NT2/D1 (cell line): ENCODE measurements around the gene TPM1.
"Not testable (repeated sequence)": the region's sequence is repeated elsewhere in the genome, so short reads cannot be mapped to it uniquely, and the experiment has no call there.

Experiments
- DNase-seq: peaks from one replicate; pipeline ENCODE4 v3.0.0-alpha.2; 2011; ENCODE audit warnings: low read depth, low spot score
- H3K27me3 ChIP-seq: 2 replicates; pipeline ENCODE4 v1.6.0; 2011; ENCODE audit warnings: mild to moderate bottlenecking; ENCODE audit not compliant: insufficient read length, insufficient read depth
- H3K36me3 ChIP-seq: 2 replicates; pipeline ENCODE4 v1.6.1; 2011; ENCODE audit warnings: mild to moderate bottlenecking, low read length, mixed read lengths; ENCODE audit not compliant: insufficient read depth, insufficient read length
- H3K4me1 ChIP-seq: 2 replicates; pipeline ENCODE4 v1.5.1; 2011; ENCODE audit not compliant: insufficient read depth, insufficient read length
- H3K4me3 ChIP-seq: 2 replicates; pipeline ENCODE4 v1.5.1; 2011; ENCODE audit warnings: low read depth; ENCODE audit not compliant: insufficient read length
- H3K9ac ChIP-seq: 2 replicates; pipeline ENCODE4 v1.6.0; 2011; ENCODE audit warnings: low read depth; ENCODE audit not compliant: insufficient read length
- H3K9me3 ChIP-seq: 2 replicates; pipeline ENCODE4 v1.5.1; 2011; ENCODE audit warnings: mild to moderate bottlenecking, low read length; ENCODE audit not compliant: insufficient read depth
- SUZ12 ChIP-seq: IDR thresholded peaks from 2 replicates; pipeline ENCODE4 v1.6.1; 2011; ENCODE audit not compliant: insufficient read length, insufficient read depth; ENCODE audit errors: extremely low read depth
- YY1 ChIP-seq: IDR thresholded peaks from 2 replicates; pipeline ENCODE4 v1.6.1; 2011; ENCODE audit not compliant: insufficient read length, insufficient read depth
- ZNF274 ChIP-seq: IDR thresholded peaks from 2 replicates; pipeline ENCODE4 v1.6.1; 2011; ENCODE audit warnings: mild to moderate bottlenecking, low read depth, low read length

Gene TPM1

DNA sequence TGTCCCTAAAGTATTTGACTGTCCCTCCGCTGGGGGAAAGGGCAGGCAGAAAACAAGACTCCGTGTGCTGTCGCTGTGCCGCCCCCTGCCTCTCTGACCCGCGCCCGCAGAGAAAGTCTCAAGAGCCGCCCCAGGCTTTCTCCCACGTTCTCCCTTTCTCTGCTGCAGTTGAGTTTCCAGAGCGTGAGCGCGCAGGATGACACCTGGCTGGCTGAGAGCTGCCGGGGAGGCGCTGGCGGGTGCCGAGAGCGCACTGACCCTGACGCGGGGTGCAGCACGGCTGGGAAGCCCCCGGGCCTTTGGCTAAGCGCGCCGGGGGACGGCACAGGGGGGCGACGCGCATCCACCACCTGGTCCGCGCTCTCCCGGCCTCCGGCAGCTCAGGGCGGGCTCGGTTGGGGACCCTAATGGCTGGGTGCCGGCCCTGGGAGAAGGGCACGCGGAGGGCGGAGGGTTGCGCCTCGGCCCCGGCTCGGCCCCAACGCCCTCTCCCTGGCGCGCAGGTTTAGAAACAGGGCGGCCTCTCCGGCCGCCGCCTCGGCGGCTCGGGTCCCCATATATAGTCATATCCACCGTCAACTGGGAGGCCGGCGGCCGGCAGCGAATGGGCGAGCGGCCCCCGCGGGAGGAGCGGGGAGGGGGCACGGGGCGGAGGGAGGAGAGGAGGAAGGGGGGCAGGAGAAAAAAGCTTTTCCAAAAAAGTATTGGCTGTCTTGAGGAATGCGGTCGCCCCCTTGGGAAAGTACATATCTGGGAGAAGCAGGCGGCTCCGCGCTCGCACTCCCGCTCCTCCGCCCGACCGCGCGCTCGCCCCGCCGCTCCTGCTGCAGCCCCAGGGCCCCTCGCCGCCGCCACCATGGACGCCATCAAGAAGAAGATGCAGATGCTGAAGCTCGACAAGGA, at the start of gene TPM1:
Gene TPM1, plus strand, starts transcription at position 774 of the 903 bp plus-strand sequence. Its CDS starts 83 bp downstream, at position 857.
- Histone ChIP-seq H3K27me3 (peaks cover 4% of the 10 kb centered on the region), H3K4me3 (peak within 1 kb of the TSS; percentile 96)

DNA sequence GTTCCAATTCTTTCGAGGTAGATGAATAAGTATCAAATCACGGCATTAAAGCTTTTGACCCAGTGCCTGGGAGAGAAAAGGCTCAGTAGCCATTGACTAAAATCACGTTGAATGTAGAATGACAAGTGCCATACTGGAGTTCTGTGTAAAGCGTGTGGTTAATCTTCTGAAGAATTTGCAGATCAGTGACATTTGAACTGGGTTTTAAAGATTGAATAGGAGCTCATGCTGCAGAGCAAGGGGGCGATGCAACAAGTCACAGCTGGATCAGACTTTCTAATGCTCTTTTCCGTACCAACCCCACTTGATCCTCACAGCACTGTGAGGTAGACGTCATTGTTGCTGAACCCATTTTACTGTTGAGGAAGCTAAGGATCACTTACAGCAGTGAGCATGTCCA, 49.5 kb upstream of the TPM1 start:
- Histone ChIP-seq H3K4me1 (peaks cover 2% of the 10 kb centered on the region), H3K36me3 (no peaks in the 10 kb centered on the region), H3K4me3 (no peak overlapping the region), H3K9me3 (no peaks in the 10 kb centered on the region), H3K9ac (no peak overlapping the region), H3K27me3 (no peaks in the 10 kb centered on the region)
- TF ChIP-seq YY1 (no peak), SUZ12 (no peak), ZNF274 (no peak)
- DNase-seq: no peak

More for the DNA sequence above, at the start of gene TPM1:
- Histone ChIP-seq H3K9ac (peak within 1 kb of the TSS; percentile 97), H3K36me3 (peaks cover 43% of the 10 kb centered on the region), H3K4me1 (peaks cover 7% of the 10 kb centered on the region), H3K9me3 (0 out of 2 replicates have a peak, but pooled peaks cover 7% of the 10 kb centered on the region)
- peak; percentile 91 for DNase-seq
- TF ChIP-seq ZNF274 (no peak), YY1 (no peak), SUZ12 (no peak)

DNA sequence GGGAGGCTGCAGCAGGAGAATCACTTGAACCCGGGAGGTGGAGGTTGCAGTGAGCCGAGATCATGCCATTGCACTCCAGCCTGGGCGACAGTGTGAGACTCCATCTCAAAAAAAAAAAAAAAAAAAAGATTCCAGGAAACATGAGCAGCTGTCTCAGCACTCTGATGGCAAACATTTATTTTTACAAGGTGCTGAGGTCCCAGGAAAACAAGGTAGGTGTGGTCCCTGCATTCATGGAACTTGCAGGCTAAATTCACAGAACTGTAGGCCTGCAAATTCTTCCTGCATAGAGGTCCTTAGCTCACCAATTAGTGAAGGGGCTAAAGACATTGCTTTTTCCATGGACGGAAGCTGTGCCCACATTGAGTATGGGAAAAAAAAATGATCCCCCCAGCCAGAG, 48.9 kb upstream of the TPM1 start:
- H3K4me3 ChIP-seq: not testable (repeated sequence)

DNA sequence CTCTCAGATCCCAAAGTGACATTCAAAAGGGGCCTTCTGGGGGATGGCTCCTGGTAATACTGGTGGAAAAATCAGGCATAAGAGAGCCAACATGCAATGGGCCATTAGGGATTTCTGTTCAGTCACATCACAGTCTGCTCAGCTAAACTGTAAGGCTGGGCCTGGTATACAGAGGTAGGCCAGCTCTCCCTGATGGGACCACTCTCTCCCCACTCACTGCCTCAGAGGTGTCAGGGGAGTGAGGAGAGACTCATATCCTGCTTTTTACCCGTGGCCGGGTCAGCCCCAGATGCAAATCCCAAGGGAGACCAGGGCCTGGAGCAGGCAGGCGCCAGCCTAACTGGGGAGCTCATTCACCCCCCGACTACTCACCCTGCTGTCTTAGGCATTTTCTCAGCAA, 48.1 kb upstream of the TPM1 start:
- H3K9me3 ChIP-seq: no peaks in the 10 kb centered on the region
- H3K4me1 ChIP-seq: peaks cover 2% of the 10 kb centered on the region
- TF ChIP-seq YY1: no peak
- no peak for TF ChIP-seq ZNF274
- no peak for DNase-seq
- H3K27me3 ChIP-seq: no peaks in the 10 kb centered on the region
- H3K4me3 ChIP-seq: no peak overlapping the region
- no peaks in the 10 kb centered on the region for H3K36me3 ChIP-seq
- no peak overlapping the region for H3K9ac ChIP-seq

More for the DNA sequence above, 48.9 kb upstream of the TPM1 start:
- not testable (repeated sequence) for DNase-seq, H3K4me1 ChIP-seq, H3K36me3 ChIP-seq, H3K9me3 ChIP-seq, H3K9ac ChIP-seq, H3K27me3 ChIP-seq

DNA sequence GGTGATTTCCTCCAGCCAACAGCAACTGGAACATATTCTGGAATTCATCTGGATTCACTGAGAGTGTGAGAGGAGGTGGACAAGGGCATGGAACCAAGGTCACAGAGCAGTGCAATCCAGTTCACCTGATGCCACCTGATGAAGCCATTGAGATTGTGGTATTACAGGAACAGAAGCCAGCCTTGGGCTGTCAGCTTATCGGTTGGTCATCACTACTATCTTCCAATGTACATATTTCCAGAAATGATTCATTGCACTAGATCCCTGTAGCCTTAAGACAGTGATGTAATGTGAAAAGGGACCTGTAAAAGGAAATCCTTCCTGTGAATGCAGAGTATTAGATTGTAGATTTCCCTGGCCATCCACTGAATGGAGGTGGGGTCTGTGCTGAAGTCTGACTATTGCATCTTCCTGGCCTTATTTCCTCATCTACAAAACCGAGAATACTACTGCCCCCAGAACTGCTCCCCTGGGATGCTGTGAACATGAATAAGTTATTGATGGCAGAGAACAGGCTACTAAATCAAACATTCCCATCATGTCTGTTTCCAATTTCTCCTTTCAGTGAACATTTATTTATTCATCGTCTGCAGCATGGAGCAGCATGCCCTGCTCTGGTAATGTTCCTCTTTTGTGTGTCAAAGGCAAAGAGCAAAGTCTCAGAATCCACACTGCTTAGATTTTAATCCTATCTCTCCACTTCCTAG, 47.4 kb upstream of the TPM1 start:
- no peaks in the 10 kb centered on the region for H3K9me3 ChIP-seq
- no peak overlapping the region for H3K4me3 ChIP-seq
- peaks cover 2% of the 10 kb centered on the region for H3K4me1 ChIP-seq
- H3K36me3 ChIP-seq: no peaks in the 10 kb centered on the region
- DNase-seq: no peak
- H3K9ac ChIP-seq: no peak overlapping the region
- H3K27me3 ChIP-seq: no peaks in the 10 kb centered on the region
- no peak for TF ChIP-seq ZNF274

DNA sequence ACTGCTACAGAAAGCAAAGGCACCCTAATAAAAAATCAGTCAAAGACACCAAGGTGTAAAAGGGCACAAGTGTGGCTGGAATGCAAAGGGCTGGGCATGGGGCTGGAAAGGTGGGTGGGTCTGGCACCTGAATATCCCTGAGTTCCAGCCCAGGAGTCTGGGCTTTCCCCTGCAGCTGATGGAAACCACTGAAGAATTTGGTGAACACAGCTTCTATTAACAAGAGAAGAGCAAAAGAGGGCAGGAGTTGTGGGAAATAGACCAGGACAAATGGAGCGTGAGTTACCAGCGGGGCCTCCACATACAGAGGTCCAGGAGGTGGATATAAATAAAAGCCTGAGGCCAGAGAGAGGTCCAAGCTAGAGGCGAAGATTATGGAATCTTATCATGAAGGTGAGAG, 45.1 kb upstream of the TPM1 start:
- Histone ChIP-seq H3K36me3 (no peaks in the 10 kb centered on the region), H3K9me3 (no peaks in the 10 kb centered on the region), H3K27me3 (no peaks in the 10 kb centered on the region), H3K4me1 (peaks cover 2% of the 10 kb centered on the region), H3K4me3 (no peak overlapping the region), H3K9ac (no peak overlapping the region)
- TF ChIP-seq ZNF274: no peak
- TF ChIP-seq SUZ12: no peak
- TF ChIP-seq YY1: no peak
- DNase-seq: no peak

DNA sequence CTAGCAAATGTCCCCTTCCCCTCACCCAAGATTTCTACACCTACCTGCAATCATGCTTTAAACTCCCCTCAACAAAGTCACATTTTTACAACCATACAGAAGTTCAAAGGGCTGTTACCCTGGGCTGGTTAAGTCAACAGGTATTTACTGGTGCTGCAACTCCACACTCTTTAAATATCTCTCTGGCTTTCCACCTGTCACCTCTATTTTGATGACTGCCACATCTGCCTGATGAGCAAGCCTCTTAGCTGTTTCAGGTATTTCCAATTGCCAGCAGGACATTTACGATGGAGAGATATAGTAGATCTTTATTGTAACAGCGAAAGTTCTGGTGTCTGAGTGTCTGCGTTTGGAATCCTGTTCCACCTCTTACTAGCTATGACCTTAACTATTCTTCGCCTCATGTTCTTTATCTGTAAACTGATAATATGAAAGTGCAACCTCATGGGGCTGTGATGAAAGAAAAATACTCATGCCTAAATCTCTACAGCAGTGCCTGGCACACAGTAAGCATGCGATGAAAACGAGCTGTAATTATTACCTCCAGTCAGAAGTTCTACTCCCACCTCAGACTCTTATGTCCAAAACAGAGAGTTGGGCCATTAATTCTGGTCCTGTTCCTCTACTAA, 44.2 kb upstream of the TPM1 start:
- H3K4me3 ChIP-seq: no peak overlapping the region
- H3K9ac ChIP-seq: no peak overlapping the region
- no peaks in the 10 kb centered on the region for H3K9me3 ChIP-seq
- H3K4me1 ChIP-seq: no peaks in the 10 kb centered on the region
- DNase-seq: no peak
- H3K36me3 ChIP-seq: no peaks in the 10 kb centered on the region
- H3K27me3 ChIP-seq: no peaks in the 10 kb centered on the region
- TF ChIP-seq SUZ12: no peak
- TF ChIP-seq YY1: no peak
- TF ChIP-seq ZNF274: no peak
